ENCODE results near the gene CCT8L2.
"Not testable (repeated sequence)": the region's sequence is repeated elsewhere in the genome, so short reads cannot be mapped to it uniquely, and the experiment has no call there.

The CCT8L2 gene

DNA sequence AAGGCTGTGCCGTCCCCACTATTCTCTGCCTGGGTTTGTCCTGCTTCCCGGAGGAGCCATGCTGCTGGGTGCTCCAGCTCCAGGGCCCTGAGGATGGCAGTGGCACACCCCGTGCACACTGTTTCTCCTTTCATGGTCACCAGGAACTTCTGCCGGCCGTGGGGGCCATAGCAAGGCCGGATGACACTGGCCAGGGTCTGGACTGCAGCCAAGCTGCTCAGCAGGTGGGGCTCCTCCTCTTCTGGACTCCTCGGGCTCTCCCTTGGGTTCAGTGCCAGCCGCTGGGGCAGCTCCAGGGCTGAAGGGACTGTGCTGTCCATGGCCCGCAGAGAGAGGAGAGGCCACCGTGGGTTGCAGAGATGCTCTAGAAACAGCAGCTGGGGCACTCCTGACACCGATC lies 379 bp downstream of the CCT8L2 start:
- DNase-seq, result not testable (repeated sequence)

DNA sequence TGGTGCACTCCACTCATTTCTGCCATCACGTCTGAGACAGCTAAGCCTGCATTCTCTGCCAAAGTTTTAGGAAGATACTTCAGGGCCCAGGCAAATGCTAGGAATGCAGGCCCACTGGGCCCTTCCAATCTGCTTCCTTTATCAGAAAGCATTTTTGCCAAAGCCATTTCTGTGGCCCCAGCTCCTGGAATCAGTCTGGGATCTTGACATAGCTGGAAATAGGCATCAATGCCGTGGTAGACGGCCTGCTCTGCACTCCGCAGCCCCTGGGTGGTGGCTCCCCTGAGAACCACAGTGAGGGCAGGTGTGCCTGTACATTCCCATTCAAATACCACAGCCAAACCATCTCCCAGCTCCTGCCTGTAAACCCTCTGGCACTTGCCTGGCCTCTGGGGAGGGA lies 1.5 kb downstream of the CCT8L2 start:
- not testable (repeated sequence) for DNase-seq

DNA sequence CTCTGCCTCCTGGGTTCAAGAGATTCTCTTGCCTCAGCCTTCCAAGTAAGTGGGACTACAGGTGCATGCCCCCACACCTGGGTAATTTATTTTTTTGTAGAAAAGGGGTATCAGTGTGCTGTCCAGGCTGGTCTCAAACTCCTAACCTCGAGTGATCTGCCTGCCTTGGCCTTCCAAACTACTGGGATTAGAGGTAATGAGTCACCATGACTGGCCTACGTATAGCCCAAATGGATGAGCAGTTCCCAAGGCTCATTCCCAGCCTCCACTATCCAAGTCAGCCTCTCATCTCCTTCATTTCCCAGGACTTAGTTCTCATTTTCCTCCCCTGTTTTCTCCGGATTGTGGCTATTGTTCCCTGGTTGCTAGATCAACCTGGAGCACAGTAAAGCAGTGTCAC lies 5.6 kb downstream of the CCT8L2 start:
- DNase-seq, result no peak

DNA sequence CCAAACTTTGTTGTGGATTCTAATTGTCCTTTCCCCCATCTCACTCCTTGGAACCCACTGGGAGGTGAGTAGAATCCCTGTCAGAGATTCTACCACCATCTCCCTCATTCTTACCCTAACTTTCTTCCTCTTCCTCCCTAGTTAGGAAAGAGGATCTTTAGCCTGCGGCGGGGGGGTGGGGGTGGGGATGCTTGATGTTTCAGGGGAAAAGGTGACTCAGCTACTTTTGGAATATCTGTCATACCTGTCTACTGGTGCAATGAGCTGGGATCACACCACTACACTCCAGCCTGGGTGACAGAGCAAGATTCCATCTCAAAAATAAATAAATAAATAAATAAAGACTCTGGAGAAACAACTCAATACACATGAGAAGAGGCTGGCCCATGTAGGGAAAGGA lies 6.4 kb downstream of the CCT8L2 start:
- DNase-seq, result no peak

DNA sequence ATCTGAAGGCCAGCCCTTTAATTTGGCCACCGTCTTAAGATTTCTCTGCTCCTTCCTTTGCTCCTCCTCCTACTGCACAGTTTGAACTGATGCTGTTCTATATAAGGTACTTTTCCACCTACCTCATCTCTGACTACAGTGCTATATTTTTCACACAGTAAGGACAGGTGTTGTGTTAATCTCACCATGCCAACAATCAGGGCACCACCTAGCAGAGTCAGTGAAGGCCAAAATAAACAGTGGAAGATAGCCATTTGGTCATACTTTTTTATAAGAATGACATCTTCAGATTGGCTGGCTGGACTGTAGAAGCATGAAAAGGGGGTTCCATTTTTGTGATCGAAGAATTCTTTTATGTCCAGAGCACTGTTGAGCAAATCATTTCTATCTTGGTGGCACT lies 11.7 kb downstream of the CCT8L2 start:
- not testable (repeated sequence) for DNase-seq

DNA sequence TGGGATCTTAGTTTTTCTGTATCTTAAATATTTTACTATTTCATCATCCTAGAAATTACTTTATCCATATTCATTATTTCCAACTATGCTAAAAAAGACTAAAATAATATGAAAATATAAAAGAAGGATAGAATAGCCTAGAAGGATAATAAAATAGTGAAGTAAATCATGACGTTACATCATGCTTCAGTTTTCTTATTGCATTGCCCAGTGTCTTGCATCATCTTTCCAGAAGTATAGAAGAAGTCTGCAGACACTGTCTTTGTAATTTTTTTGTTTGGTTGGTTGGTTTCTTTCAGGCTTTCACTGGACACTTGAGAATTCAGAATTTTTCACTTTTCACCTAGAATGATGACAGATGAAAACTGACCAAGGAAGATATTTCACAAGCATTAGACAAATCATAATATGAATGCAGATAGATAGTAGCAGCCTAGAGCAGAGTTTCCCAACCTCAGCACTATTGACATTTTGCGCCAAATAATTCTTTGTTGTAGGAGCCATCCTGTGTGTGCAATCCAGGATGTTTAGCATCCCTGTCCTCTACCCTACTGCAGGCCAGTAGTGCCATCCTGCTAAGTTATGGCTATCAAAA lies 23.3 kb downstream of the CCT8L2 start:
- not testable (repeated sequence) for DNase-seq

DNA sequence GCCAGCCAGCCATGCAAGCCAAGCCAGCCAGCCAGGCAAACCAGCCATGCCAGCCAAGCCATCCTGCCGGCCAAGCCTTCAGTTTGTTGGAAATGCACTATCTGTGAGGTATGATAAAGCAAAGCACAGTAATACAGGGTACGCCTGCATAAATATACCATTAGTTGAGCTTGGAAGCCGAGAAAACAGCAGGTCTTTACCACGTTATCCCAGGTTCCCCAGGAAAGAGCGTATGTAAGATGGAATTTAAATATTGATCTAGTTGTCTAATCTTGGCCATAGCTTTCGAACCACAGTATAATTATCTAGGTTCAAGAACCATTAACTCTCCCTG lies 24.2 kb downstream of the CCT8L2 start:
- DNase-seq, result no peak

DNA sequence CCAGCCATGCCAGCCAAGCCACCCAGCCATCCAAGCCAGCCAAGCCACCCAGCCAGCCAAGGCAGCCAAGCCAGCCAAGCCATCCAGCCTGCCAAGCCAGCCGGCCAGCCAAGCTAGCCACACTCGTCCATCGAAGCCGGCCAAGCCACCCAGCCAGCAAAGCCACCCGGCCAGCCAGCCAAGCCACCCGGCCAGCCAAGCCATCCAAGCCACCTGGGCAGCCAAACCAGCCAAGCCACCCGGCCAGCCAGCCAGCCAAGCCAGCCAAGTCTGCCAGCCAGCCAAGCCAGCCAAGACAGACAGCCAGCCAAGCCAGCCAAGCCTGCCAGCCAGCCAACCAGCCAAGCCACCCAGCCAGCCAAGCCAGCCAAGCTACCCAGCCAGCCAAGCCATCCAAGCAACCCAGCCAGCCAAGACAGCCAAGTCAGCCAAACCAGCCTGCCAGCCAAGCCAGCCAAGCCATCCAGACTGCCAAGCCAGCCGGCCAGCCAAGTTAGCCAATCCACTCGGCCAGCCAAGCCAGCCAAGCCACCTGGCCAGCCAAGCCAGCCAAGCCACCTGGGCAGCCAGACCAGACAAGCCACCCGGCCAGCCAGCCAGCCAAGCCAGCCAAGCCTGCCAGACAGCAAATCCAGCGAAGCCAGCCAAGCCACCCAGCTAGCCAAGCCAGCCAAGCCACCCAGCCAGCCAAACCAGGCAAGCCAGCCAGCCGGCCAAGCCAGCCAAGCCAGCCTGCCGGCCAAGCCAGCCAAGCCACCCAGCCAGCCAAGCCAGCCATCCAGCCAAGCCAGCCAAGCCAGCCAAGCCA lies 24.8 kb downstream of the CCT8L2 start:
- not testable (repeated sequence) for DNase-seq

DNA sequence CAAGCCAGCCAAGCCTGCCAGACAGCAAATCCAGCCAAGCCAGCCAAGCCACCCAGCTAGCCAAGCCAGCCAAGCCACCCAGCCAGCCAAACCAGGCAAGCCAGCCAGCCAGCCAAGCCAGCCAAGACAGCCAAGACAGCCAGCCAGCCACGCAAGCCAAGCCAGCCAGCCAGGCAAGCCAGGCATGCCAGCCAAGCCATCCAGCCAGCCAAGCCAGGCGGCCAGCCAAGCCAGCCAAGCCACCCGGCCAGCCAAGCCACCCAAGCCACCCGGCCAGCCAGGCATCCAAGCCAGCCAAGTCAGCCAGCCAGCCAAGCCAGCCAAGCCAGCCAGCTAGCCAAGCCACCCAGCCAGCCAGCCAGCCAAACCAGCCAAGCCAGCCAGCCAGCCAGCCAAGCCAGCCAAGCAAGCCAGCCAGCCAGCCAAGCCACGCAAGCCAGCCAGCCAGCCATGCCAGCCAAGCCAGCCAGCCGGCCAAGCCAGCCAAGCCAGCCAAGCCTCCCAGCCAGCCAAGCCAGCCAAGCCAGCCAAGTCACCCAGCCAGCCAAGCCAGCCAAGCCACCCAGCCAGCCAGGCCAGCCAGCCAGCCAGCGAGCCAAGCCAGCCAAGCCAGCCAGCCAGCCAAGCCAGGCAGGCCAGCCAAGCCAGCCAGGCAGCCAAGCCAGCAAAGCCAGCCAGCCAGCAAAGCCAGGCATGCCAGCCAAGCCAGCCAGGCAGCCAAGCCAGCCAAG lies 26.0 kb downstream of the CCT8L2 start:
- DNase-seq, result not testable (repeated sequence)

DNA sequence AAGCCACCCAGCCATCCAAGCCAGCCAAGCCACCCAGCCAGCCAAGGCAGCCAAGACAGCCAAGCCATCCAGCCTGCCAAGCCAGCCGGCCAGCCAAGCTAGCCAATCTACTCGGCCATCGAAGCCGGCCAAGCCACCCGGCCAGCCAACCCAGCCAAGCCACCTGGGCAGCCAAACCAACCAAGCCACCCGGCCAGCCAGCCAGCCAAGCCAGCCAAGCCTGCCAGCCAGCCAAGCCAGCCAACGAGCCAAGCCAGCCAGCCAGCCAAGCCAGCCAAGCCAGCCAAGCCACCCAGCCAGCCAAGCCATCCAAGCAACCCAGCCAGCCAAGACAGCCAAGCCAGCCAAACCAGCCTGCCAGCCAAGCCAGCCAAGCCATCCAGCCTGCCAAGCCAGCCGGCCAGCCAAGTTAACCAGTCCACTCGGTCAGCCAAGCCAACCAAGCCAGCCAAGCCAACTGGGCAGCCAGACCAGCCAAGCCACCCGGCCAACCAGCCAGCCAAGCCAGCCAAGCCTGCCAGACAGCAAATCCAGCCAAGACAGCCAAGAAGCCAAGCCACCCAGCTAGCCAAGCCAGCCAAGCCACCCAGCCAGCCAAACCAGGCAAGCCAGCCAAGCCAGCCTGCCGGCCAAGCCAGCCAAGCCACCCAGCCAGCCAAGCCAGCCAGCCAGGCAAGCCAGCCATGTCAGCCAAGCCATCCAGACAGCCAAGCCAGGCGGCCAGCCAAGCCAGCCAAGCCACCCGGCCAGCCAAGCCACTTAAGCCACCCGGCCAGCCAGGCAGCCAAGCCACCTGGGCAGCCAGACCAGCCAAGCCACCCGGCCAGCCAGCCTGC lies 26.8 kb downstream of the CCT8L2 start:
- not testable (repeated sequence) for DNase-seq

DNA sequence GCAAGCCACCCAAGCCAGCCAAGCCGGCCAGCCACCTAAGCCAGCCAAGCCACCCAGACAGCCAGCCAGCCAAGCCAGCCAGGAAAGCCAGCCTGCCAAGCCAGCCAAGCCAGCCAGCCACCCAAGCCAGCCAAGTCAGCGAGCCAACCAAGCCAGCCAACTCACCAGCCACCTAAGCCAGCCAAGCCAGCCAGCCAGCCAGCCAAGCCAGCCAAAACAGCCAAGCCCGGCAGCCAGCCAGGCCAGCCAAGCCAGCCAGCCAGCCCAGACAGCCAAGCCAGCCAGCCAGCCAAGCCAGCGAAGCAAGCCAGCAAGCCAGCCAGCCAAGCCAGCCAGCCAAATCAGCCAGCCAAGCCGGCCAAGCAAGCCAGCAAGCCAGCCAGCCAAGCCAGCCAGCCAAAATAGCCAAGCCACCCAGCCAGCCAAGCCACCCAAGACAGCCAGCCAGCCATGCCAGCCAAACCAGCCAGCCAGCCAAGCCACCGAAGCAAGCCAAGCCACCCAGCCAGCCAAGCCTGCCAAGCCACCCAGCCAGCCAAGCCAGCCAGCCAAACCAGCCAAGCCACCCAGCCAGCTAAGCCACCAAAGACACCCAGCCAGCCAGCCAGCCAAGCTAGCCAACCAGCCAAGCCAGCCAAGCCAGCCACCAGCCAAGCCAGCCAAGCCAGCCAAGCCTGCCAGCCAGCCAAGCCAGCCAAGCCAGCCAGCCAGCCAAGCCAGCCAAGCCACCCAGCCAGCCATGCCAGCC lies 27.6 kb downstream of the CCT8L2 start:
- not testable (repeated sequence) for DNase-seq

DNA sequence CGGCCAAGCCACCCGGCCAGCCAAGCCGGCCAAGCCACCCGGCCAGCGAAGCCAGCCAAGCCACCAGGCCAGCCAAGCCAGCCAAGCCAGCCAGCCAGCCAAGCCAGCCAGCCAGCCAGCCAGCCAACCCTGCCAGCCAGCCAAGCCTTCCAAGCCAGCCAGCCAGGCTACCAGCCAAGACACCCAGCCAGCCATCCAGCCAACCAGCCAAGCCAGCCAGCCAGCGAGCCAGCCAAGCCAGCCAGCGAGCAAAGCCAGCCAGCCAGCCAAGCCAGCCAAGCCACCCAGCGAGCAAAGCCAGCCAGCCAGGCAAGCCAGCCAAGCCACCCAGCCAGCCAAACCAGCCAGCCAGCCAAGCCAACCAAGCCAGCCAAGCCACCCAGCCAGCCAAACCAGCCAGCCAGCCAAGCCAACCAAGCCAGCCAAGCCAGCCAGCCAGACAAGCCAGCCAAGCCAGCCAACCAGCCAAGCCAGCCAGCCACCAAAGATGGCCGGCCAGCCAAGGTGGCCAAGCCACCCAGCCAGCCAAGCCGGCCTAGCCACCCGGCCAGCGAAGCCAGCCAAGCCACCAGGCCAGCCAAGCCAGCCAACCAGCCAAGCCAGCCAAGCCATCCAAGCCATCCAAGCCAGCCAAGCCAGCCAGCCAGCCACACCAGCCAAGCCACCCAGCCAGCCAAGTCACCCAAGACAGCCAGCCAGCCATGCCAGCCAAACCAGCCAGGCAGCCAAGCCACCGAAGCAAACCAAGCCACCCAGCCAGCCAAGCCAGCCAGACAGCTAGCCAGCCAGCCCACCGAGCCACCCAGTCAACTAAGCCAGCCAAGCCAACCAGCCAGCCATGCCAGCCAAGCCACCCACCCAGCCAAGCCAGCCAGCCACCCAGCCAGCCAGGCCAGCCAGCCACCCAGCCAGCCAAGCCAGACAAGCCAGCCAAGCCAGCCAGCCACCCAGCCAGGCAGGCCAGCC lies 28.8 kb downstream of the CCT8L2 start:
- DNase-seq, result no peak

DNA sequence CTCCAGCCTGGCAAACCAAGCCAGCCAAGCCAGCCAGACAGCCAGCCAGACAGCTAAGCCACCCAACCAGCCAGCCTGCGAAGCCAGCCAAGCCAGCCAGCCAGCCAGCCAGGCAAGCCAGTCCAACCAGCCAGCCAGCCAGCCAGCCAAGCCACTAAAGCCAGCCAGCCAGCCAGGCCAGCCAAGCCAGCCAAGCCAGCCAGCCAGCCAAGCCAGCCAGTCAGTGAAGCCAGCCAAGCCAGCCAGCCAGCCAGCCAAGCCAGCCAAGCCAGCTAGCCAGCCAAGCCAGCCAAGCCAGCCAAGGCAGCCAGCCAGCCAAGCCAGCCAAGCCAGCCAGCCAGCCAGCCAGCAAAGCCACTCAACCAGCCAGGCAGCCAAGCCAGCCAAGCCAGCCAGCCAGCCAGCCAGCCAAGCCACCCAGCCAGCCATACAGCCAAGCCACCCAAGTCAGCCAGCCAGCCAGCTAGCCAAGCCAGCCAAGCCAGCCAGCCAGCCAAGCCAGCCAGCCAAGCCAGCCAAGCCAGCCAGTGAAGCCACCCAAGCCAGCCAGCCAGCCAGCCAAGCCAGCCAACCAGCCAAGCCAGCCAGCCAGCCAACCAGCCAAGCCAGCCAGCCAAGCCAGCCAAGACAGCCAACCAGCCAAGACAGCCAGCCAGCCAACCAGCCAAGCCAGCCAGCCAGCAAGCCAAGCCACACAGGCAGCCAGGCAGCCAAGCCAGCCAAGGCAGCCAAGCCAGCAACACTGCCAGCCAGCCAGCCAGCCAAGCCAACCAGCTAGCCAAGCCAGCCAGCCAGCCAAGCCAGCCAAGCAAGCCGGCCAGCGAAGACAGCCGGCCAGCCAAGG lies 29.7 kb downstream of the CCT8L2 start:
- DNase-seq, result no peak

DNA sequence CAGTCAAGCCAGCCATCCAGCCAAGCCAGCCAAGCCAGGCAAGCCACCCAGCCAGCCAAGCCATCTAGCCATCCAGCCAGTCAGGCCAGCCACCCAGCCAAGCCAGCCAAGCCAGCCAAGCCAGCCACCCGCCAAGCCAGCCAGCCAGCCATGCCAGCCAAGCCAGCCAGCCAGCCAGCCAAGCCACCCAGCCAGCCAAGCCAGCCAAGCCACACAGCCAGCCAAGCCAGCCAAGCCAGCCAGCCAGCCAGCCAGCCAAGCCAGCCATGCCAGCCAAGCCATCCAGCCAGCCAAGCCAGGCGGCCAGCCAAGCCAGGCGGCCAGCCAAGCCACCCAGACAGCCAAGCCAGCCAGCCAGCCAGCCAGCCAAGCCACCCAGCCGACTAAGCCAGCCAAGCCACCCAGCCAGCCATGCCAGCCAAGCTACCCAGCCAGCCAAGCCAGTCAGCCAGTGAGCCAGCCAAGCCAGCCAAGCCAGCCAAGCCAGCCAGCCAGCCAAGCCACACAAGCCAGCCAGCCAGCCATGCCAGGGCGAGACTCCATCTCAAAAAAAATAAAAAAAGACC lies 31.4 kb downstream of the CCT8L2 start:
- DNase-seq, result not testable (repeated sequence)

DNA sequence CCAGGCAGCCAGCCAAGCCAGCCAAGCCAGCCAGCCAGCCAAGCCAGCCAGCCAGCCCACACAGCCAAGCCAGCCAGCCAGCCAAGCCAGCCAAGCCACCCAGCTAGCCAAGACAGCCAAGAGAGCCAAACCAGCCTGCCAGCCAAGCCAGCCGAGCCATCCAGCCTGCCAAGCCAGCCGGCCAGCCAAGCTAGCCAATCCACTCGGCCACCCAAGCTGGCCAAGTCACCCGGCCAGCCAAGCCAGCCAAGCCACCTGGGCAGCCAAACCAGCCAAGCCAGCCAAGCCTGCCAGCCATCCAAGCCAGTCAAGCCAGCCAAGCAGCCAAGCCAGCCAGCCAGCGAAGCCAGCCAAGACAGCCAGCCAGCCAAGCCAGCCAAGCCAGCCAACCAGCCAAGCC lies 32.0 kb downstream of the CCT8L2 start:
- not testable (repeated sequence) for DNase-seq

DNA sequence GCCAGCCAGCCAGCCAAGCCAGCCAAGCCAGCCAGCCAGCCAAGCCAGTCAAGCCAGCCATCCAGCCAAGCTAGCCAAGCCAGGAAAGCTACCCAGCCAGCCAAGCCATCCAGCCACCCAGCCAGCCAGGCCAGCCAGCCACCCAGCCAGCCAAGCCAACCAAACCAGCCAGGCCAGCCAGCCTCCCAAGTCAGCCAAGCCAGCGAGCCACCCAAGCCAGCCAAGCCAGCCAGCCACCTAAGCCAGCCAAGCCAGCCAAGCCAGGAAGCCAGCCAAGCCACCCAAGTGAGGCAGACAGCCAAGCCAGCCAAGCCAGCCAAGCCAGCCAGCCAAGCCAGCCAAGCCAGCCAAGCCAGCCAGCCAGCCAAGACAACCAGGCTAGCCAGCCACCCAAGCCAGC lies 32.6 kb downstream of the CCT8L2 start:
- DNase-seq, result not testable (repeated sequence)

DNA sequence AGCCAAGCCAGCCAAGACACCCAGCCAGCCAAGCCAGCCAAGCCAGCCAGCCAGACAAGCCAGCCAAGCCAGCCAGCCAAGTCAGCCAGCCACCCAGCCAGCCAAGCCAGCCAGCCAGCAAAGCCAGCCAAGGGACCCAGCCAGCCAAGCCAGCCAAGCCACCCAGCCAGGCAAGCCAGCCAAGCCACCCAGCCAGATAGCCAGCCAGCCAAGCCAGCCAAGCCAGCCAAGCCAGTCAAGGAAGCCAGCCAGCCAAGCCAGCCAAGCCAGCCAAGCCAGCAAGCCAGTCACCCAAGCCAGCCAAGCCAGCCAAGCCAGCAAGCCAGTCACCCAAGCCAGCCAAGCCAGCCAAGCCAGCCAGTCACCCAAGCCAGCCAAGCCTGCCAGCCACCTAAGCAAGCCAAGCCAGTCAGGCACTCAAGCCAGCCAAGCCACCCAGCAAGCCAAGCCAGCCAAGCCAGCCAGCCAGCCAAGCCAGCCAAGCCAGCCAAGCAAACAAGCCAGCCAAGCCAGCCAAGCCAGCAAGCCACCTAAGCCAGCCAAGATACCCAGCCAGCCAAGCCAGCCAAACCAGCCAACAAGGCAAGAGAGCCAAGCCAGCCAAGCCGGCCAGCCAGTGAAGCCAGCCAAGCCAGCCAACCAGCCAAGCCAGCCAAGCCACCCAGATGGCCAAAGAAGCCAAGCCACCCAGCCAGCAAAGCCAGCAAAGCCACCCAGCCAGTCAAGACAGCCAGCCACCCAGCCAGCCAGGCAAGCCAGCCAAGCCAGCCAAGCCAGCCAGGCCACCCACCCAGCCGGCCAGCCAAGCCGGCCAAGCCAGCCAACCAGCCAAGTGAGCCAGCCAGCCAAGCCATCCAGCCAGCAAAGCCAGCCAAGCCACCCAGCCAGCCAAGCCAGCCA lies 33.3 kb downstream of the CCT8L2 start:
- no peak for DNase-seq

DNA sequence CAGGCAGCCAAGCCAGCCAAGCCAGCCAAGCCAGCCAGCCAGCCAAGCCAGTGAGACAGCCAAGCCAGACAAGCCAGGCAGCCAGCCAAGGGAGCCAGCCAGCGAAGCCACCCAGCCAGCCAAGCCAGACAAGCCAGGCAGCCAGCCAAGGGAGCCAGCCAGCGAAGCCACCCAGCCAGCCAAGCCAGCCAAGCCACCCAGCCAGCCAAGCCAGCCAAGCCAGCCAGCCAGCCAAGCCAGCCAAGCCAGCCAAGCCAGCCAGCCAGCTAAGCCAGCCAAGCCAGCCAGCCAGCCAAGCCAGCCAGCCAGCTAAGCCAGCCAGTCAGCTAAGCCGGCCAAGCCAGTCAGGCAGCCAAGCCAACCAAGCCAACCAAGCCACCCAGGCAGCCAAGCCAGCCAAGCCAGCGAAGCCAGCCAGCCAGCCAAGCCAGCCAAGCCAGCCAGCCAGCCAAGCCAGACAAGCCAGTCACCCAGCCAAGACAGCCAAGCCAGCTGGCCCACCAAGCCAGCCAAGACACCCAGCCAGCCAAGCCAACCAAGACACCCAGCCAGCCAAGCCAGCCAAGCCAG lies 34.1 kb downstream of the CCT8L2 start:
- not testable (repeated sequence) for DNase-seq
